Osteoblast (primary cell): Measurements from ENCODE around the gene CDV3. TPM values are rescaled to one million over a fixed set of nuclear protein-coding genes. Genes with fewer than 3 reads are reported as not detected.

Experiments
- DNase-seq: peaks from one replicate; pipeline ENCODE4 v3.0.0; 2011; ENCODE audit warnings: low spot score, mixed read lengths; ENCODE audit not compliant: insufficient read length; ENCODE audit errors: missing footprints
- H2AFZ ChIP-seq: 2 replicates; pipeline ENCODE4 v1.6.0; 2011; ENCODE audit warnings: mild to moderate bottlenecking, low read length
- H3K27ac ChIP-seq: 2 replicates; pipeline ENCODE4 v1.5.1; 2011; ENCODE audit warnings: mild to moderate bottlenecking, low read depth, low read length, moderate library complexity
- H3K27me3 ChIP-seq: 2 replicates; pipeline ENCODE4 v1.6.0; 2012; ENCODE audit warnings: mild to moderate bottlenecking, control low read depth, inconsistent platforms, low read length, moderate library complexity; ENCODE audit not compliant: insufficient read depth
- H3K36me3 ChIP-seq: 2 replicates; pipeline ENCODE4 v1.5.1; 2011; ENCODE audit warnings: mild to moderate bottlenecking, low read length, control low read depth, moderate library complexity; ENCODE audit not compliant: insufficient read depth
- H3K4me1 ChIP-seq: 2 replicates; pipeline ENCODE4 v1.5.1; 2011; ENCODE audit warnings: mild to moderate bottlenecking, low read length, control low read depth, moderate library complexity; ENCODE audit not compliant: insufficient read depth
- H3K4me2 ChIP-seq: 2 replicates; pipeline ENCODE4 v1.6.0; 2011; ENCODE audit warnings: mild to moderate bottlenecking, low read length; ENCODE audit not compliant: insufficient read depth
- H3K4me3 ChIP-seq: fragments of 200-600 bp; sonication (generic); 3 replicates; pipeline ENCODE4 v1.5.1; 2012; ENCODE audit warnings: mild to moderate bottlenecking, low read length, inconsistent platforms; ENCODE audit not compliant: insufficient read depth
- H3K79me2 ChIP-seq: 2 replicates; pipeline ENCODE4 v1.6.0; 2012; ENCODE audit warnings: mild to moderate bottlenecking, low read length, control low read depth, inconsistent platforms; ENCODE audit not compliant: insufficient read depth
- H3K9me3 ChIP-seq: 2 replicates; pipeline ENCODE4 v1.5.1; 2011; ENCODE audit warnings: low read depth, low read length, control low read depth
- H4K20me1 ChIP-seq: 2 replicates; pipeline ENCODE4 v1.6.0; 2012; ENCODE audit warnings: mild to moderate bottlenecking, low read length, control low read depth; ENCODE audit not compliant: insufficient read depth
- total RNA-seq: library from RNA; depleted of rRNA; stranded (reverse); fragments of >200 nt; gene quantifications from 2 replicates; pipeline ENCODE4 v1.2.3, GENCODE V29; 2012
- TF ChIP-seq, protein P1 (sequence below): IDR thresholded peaks from 2 replicates; pipeline ENCODE4 v1.5.1; 2011; ENCODE audit warnings: mild to moderate bottlenecking, low read depth, low read length, moderate library complexity; ENCODE audit errors: extremely low read depth

The CDV3 gene
- total RNA-seq, 1 donor: 166 TPM

DNA sequence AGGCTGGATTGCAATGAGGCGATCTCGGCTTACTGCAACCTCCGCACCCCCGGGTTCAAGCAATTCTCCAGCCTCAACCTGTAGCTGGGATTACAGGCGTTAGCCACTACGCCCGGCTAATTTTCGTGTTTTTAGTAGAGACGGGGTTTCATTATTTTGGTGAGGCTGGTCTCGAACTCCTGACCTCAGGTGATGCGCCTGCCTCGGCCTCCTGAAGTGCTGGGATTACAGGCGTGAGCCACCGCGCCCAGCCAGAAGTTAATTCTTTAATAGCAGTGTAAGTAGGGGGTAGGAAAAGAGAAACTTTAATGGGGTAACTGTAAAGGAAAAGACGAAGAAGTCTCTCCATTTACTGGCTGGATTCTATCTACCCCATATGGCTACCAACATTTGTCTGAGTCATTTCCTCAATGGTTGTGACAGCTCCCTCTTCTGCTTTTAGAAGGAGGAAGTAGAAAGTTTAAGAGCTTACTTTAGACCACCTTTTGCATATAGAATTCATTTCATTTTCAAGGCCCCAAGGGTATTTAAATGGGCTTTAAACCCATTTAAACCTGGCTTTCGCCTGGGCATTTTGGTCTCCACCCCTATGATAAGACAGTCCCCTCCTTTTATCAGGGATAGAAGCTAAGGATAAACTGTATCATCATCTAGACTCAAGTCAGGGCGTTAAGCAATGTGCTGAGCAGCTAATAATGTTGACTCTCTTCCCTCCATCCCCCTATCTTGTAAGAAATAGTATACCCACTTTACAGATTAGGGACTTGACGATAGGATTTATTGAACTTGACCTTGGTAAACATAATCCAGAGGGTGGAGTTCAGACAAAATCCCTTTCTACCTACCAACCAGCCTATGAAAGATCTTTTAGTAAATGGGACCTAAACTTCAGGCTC lies 1.1 kb upstream of the CDV3 start:
- no peak for DNase-seq
- Histone ChIP-seq H3K36me3 (peaks cover 23% of the 10 kb centered on the region), H3K27me3 (no peaks in the 10 kb centered on the region), H3K4me2 (peak overlapping the region; percentile 73), H3K27ac (peak overlapping the region; percentile 77), H2AFZ (peak overlapping the region; percentile 88), H3K79me2 (peaks cover 31% of the 10 kb centered on the region), H3K4me3 (peak overlapping the region; percentile 47), H3K9me3 (no peaks in the 10 kb centered on the region), H4K20me1 (peaks cover 25% of the 10 kb centered on the region), H3K4me1 (peaks cover 59% of the 10 kb centered on the region)
- TF ChIP-seq, protein P1, sequence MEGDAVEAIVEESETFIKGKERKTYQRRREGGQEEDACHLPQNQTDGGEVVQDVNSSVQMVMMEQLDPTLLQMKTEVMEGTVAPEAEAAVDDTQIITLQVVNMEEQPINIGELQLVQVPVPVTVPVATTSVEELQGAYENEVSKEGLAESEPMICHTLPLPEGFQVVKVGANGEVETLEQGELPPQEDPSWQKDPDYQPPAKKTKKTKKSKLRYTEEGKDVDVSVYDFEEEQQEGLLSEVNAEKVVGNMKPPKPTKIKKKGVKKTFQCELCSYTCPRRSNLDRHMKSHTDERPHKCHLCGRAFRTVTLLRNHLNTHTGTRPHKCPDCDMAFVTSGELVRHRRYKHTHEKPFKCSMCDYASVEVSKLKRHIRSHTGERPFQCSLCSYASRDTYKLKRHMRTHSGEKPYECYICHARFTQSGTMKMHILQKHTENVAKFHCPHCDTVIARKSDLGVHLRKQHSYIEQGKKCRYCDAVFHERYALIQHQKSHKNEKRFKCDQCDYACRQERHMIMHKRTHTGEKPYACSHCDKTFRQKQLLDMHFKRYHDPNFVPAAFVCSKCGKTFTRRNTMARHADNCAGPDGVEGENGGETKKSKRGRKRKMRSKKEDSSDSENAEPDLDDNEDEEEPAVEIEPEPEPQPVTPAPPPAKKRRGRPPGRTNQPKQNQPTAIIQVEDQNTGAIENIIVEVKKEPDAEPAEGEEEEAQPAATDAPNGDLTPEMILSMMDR: no peak

DNA sequence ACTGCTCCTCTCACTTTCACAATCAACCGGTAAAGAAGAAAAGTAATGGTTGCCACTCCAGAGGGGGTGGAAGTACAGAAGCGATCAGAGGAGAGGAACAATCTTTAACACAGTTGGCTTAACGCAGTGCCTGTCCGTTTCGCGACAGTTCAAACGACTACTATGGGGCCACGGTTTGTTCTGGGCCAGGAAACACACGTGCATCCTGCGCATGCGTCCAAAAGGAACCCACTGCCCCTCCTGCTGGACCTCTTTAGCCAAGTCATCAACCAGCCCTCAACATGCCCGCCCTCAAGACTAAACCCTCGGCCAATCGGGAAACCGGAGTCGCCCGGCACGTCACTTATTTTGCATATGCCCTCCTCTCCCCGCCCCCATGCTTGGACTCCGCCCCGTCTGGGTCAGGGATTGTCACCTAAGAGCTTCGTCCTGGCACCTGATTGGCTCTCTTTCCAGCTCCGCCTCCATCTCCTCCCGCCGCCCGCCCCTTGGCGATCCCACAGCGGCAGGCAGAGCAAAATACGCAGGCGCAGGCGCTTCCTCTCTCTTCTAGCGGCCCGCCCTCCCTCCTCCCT lies 345 bp upstream of the CDV3 start:
- H3K36me3 ChIP-seq: peaks cover 31% of the 10 kb centered on the region

DNA sequence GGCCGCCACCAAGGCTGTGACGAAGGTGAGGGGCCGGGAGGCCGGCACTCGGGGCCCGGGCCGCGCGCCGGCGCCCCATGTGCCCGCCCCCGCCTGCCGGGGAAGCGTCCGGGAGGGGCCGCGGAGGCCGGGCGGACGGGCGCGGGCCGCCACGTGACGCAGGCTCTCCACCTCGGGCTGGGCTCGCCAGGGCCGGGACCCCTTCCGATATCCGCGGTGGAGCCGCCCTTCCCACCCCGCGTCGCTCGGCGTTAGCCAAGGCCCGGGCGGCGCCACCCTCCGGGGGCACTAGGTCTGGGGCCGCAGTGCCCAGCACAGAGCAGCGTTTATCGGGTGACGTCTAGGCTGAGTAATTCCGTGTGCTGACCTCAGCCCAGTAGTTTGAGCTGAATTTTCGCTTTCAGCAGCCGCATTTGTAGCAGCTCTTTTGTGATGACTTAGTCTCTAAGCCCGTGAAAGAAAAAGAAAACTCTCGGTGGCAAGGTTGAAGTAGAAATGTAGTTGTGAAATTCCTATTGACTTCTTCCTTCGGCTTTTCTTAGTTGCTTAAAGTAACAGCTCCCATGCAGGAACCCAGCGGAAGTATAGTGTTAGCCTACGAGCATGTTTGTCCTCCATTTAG lies 885 bp downstream of the CDV3 start:
- peaks cover 45% of the 10 kb centered on the region for H4K20me1 ChIP-seq
- H3K79me2 ChIP-seq: peaks cover 50% of the 10 kb centered on the region
- TF ChIP-seq, protein P1: peak; percentile 4
- H3K4me3 ChIP-seq: peak overlapping the region; percentile 80
- DNase-seq: peak; percentile 84
- H3K36me3 ChIP-seq: peaks cover 43% of the 10 kb centered on the region
- peak overlapping the region; percentile 91 for H3K27ac ChIP-seq
- H3K4me1 ChIP-seq: peaks cover 58% of the 10 kb centered on the region
- peak overlapping the region; percentile 66 for H2AFZ ChIP-seq
- no peaks in the 10 kb centered on the region for H3K9me3 ChIP-seq
- H3K4me2 ChIP-seq: peak overlapping the region; percentile 90
- H3K27me3 ChIP-seq: no peaks in the 10 kb centered on the region

More for the DNA sequence above, 345 bp upstream of the CDV3 start:
- H3K4me3 ChIP-seq: peak overlapping the region; percentile 80
- TF ChIP-seq, protein P1: no peak
- H3K4me2 ChIP-seq: peak overlapping the region; percentile 73
- H3K4me1 ChIP-seq: peaks cover 62% of the 10 kb centered on the region
- H2AFZ ChIP-seq: peak overlapping the region; percentile 88
- H3K27ac ChIP-seq: peak overlapping the region; percentile 77
- H3K79me2 ChIP-seq: peaks cover 38% of the 10 kb centered on the region
- no peaks in the 10 kb centered on the region for H3K9me3 ChIP-seq
- H3K27me3 ChIP-seq: no peaks in the 10 kb centered on the region
- H4K20me1 ChIP-seq: peaks cover 33% of the 10 kb centered on the region
- peak; percentile 96 for DNase-seq

DNA sequence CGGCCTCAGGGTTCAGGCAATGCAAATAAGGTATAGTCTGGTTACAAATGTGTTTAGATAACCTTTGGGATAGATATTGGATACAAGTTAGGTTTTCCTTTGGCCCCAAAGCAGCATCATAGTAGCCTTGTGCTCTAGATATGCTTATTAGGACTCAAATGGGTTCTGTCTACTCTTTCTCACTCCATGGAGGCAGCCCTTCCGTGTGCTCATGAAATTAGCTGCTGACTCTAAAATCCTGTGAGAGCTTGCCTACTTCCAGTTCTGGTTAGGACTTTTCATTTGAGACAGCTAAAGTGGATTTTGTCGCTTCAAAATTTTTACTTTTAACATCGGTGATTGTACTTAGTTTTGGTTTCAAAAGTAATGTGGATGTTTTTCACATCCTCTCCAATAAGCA lies 1.6 kb downstream of the CDV3 start:
- H3K4me2 ChIP-seq: peak overlapping the region; percentile 90
- peak overlapping the region; percentile 91 for H3K27ac ChIP-seq
- H4K20me1 ChIP-seq: peaks cover 49% of the 10 kb centered on the region
- H3K4me3 ChIP-seq: peak overlapping the region; percentile 80
- H3K79me2 ChIP-seq: peaks cover 55% of the 10 kb centered on the region
- TF ChIP-seq, protein P1: no peak
- H3K4me1 ChIP-seq: peaks cover 51% of the 10 kb centered on the region
- H2AFZ ChIP-seq: no peak overlapping the region
- no peaks in the 10 kb centered on the region for H3K9me3 ChIP-seq
- peaks cover 47% of the 10 kb centered on the region for H3K36me3 ChIP-seq
- DNase-seq: no peak
- no peaks in the 10 kb centered on the region for H3K27me3 ChIP-seq
